K562 (cell line): ENCODE data around the gene DPAGT1. TPM values are rescaled to one million over a fixed set of nuclear protein-coding genes. Genes with fewer than 3 reads are reported as not detected.

Experiments used
- RBFOX2 ChIP-seq: fragments of 200-400 bp; formaldehyde crosslinking; IDR thresholded peaks from 2 replicates; pipeline ENCODE4 v1.6.1; 2017; ENCODE audit warnings: low read depth, mild to moderate bottlenecking, low read length, moderate library complexity
- RCOR1 ChIP-seq, 2 experiments: IDR thresholded peaks; 2 replicates each; pipeline ENCODE4 v1.6.1; 2012; ENCODE audit warnings: low read depth in 2 of 2, low read length in 2 of 2, borderline replicate concordance in 1 of 2, improper control_type of control experiment in 1 of 2
- SMAD4 ChIP-seq: fragments of 250-450 bp; sonication (Bioruptor Pico); conservative IDR thresholded peaks from 2 replicates; pipeline ENCODE4 v1.8.0; 2021; ENCODE audit warnings: inconsistent platforms, mild to moderate bottlenecking, moderate library complexity
- TRIM24 ChIP-seq, 2 experiments: fragments of 450-650 bp; IDR thresholded peaks; 2 replicates each; pipeline ENCODE4 v1.6.1; 2016
- polyA plus RNA-seq, 8 experiments: library from polyadenylated mRNA; depleted of rRNA in 4 of 8; stranded (reverse) in 5 of 8; unstranded in 3 of 8; fragments of >200 nt; fragmentation: Nextera tagmentation in 2 of 8; fragmentation: Illumina TruSeq in 1 of 8; extraction: Ambion mirVana in 2 of 8; extraction: Trizol in 1 of 8; gene quantifications; 2 replicates each; pipeline versions ENCODE4 v1.2.1 to v1.2.3, GENCODE V29; 2011 to 2014; ENCODE audit warnings: inconsistent platforms in 1 of 8, missing spikeins in 1 of 8
- total RNA-seq, 7 experiments: library from RNA; depleted of rRNA in 6 of 7; stranded (reverse); fragments of >200 nt in 6 of 7; fragmentation: Illumina TruSeq in 2 of 7; extraction: Trizol in 2 of 7; gene quantifications; 2 replicates each; pipeline versions ENCODE4 v1.2.1 to v1.2.3, GENCODE V29; 2011 to 2021; ENCODE audit warnings: low replicate concordance in 1 of 7
- TF ChIP-seq, protein P1 (sequence below), 2 experiments: fragments of 450-650 bp in 1 of 2; sonication (generic) in 1 of 2; formaldehyde crosslinking in 1 of 2; IDR thresholded peaks; 2 replicates each; pipeline versions ENCODE4 v1.7.1 to v1.9.0; 2016 to 2022; ENCODE audit warnings: inconsistent platforms in 1 of 2, mild to moderate bottlenecking in 1 of 2, missing genetic modification reagents in 1 of 2
- TF ChIP-seq, protein P2 (sequence below): fragments of 200-800 bp; sonication (Bioruptor generic); IDR thresholded peaks from 2 replicates; pipeline ENCODE4 v1.6.1; 2017; ENCODE audit warnings: missing genetic modification characterization, missing compliant biosample characterization
- TF ChIP-seq, protein P3 (sequence below), 2 experiments: fragments of 450-650 bp; conservative IDR thresholded peaks; 2 replicates each; pipeline ENCODE4 v1.6.1; 2017; ENCODE audit warnings: mild to moderate bottlenecking in 2 of 2, moderate library complexity in 2 of 2
- TF ChIP-seq, protein P4 (sequence below): fragments of 250-450 bp; sonication (Bioruptor Pico); IDR thresholded peaks from 2 replicates; pipeline ENCODE4 v1.5.0; 2021; ENCODE audit warnings: mild to moderate bottlenecking, borderline replicate concordance

Gene DPAGT1
- total and polyA plus RNA-seq, 9 of the 15 experiments (the other 6 are each of a cell fraction or from before 2014, with no cell fraction given): 29.9 to 135 (median 85.0) TPM

DNA sequence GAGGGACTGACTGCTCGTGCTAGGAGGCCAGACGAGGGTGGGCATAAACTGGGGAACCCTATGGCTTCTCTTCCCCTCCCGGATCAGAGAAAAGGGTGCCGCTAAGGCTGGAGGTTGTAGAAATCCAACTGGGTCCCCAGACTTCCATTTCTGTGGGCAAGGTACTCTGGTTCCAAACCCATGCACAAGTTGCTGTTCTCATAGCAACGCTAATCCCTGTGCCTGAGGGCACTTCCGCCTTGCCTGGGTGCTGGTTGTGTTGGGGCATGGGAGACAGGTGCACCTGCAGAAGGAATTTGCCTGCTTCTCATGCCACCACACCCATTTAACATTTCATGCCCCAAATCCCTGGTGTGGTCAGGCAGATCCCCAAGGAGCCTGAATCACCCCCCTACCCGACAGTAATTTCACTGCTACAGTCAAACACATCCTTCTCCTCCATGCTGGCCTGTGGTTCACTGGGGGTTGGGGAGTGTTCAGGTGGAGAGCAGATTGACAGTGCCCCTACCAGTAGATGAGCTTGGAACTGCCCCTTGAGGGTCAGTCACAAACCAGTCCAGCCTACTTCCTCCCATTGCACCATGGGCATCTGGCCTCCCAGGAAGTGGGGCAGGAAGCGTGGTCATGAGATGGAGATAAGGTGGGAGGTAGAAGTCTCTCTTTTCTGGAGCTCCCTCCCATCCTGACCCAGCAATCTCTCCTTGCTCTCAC is 6.6 kb upstream of the DPAGT1 start (continued):
- TF ChIP-seq, protein P1, sequence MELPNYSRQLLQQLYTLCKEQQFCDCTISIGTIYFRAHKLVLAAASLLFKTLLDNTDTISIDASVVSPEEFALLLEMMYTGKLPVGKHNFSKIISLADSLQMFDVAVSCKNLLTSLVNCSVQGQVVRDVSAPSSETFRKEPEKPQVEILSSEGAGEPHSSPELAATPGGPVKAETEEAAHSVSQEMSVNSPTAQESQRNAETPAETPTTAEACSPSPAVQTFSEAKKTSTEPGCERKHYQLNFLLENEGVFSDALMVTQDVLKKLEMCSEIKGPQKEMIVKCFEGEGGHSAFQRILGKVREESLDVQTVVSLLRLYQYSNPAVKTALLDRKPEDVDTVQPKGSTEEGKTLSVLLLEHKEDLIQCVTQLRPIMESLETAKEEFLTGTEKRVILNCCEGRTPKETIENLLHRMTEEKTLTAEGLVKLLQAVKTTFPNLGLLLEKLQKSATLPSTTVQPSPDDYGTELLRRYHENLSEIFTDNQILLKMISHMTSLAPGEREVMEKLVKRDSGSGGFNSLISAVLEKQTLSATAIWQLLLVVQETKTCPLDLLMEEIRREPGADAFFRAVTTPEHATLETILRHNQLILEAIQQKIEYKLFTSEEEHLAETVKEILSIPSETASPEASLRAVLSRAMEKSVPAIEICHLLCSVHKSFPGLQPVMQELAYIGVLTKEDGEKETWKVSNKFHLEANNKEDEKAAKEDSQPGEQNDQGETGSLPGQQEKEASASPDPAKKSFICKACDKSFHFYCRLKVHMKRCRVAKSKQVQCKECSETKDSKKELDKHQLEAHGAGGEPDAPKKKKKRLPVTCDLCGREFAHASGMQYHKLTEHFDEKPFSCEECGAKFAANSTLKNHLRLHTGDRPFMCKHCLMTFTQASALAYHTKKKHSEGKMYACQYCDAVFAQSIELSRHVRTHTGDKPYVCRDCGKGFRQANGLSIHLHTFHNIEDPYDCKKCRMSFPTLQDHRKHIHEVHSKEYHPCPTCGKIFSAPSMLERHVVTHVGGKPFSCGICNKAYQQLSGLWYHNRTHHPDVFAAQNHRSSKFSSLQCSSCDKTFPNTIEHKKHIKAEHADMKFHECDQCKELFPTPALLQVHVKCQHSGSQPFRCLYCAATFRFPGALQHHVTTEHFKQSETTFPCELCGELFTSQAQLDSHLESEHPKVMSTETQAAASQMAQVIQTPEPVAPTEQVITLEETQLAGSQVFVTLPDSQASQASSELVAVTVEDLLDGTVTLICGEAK (IDR thresholded peaks at IDR 0.05): peak; percentile 80
- TF ChIP-seq, protein P1 (CRISPR knock-in tag; IDR thresholded peaks at IDR 0.05): no peak
- TF ChIP-seq TRIM24 (IDR thresholded peaks at IDR 0.05): 0 out of 4 replicates have a peak, but pooled peaks of 1 of the 2 experiments have one; percentile 11
- TF ChIP-seq SMAD4 (CRISPR knock-in tag): no peak
- TF ChIP-seq, protein P2, sequence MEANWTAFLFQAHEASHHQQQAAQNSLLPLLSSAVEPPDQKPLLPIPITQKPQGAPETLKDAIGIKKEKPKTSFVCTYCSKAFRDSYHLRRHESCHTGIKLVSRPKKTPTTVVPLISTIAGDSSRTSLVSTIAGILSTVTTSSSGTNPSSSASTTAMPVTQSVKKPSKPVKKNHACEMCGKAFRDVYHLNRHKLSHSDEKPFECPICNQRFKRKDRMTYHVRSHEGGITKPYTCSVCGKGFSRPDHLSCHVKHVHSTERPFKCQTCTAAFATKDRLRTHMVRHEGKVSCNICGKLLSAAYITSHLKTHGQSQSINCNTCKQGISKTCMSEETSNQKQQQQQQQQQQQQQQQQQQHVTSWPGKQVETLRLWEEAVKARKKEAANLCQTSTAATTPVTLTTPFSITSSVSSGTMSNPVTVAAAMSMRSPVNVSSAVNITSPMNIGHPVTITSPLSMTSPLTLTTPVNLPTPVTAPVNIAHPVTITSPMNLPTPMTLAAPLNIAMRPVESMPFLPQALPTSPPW (CRISPR knock-in tag): peak; percentile 47
- no peak for TF ChIP-seq RBFOX2
- TF ChIP-seq, protein P3, sequence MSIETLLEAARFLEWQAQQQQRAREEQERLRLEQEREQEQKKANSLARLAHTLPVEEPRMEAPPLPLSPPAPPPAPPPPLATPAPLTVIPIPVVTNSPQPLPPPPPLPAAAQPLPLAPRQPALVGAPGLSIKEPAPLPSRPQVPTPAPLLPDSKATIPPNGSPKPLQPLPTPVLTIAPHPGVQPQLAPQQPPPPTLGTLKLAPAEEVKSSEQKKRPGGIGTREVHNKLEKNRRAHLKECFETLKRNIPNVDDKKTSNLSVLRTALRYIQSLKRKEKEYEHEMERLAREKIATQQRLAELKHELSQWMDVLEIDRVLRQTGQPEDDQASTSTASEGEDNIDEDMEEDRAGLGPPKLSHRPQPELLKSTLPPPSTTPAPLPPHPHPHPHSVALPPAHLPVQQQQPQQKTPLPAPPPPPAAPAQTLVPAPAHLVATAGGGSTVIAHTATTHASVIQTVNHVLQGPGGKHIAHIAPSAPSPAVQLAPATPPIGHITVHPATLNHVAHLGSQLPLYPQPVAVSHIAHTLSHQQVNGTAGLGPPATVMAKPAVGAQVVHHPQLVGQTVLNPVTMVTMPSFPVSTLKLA (conservative IDR thresholded peaks at IDR 0.05): peak; percentile 74 to 90; a peak in 3 of 4 replicates
- TF ChIP-seq RCOR1 (IDR thresholded peaks at IDR 0.05; ENCODE audit: borderline replicate concordance in 1 of 2, low read depth in 2 of 2, low read length in 2 of 2): peak in 1 of 2 experiments; percentile 93; a peak in 3 of 4 replicates
- TF ChIP-seq, protein P4, sequence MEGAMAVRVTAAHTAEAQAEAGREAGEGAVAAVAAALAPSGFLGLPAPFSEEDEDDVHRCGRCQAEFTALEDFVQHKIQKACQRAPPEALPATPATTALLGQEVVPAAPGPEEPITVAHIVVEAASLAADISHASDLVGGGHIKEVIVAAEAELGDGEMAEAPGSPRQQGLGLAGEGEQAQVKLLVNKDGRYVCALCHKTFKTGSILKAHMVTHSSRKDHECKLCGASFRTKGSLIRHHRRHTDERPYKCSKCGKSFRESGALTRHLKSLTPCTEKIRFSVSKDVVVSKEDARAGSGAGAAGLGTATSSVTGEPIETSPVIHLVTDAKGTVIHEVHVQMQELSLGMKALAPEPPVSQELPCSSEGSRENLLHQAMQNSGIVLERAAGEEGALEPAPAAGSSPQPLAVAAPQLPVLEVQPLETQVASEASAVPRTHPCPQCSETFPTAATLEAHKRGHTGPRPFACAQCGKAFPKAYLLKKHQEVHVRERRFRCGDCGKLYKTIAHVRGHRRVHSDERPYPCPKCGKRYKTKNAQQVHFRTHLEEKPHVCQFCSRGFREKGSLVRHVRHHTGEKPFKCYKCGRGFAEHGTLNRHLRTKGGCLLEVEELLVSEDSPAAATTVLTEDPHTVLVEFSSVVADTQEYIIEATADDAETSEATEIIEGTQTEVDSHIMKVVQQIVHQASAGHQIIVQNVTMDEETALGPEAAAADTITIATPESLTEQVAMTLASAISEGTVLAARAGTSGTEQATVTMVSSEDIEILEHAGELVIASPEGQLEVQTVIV: no peak
